ENCODE measurements around the gene MRC2.
A peak's percentile ranks its signal among the peaks of the same experiment; 100 is the strongest.

MRC2 gene

DNA sequence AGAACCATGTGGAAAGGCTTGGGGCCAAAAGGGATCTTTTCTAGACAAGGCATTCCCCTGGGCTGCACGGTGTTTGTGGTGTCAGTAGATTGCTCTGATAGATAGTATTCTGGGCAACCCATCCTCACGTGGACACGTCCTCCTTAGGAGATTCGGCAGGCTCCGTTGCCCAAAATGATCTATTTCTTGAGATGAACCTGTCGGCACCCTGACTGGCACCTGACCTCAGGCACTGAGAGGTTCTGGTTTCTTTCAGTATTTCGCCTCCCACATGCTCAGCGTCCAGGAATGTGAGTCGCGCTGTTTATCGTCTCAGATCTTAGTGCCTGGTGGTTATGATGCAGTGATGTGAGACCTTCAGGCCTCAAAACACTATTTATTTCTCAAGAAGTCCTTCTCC, 91.0 kb downstream of the MRC2 start:
- Histone ChIP-seq H3K4me1 (ENCODE audit: insufficient read depth, low read length, poor library complexity, severe bottlenecking) (no peaks in the 10 kb centered on the region), H3K9me2 (replicated peaks; ENCODE audit: low read depth, low read length) (no peaks in the 10 kb centered on the region), H4K20me1 (ENCODE audit: insufficient read depth, low read length, poor library complexity, severe bottlenecking) (no peaks in the 10 kb centered on the region), H3K27me3 (ENCODE audit: insufficient read depth, low read length, poor library complexity, severe bottlenecking) (no peaks in the 10 kb centered on the region), H3K4me2 (ENCODE audit: low read depth, low read length, poor library complexity, severe bottlenecking) (no peak overlapping the region), H2AFZ (ENCODE audit: low read length) (no peak overlapping the region), H3K79me2 (ENCODE audit: insufficient read depth, low read length) (no peaks in the 10 kb centered on the region), H3K4me3 (ENCODE audit: low read length, poor library complexity, severe bottlenecking) (no peak overlapping the region), H3K9me3 (ENCODE audit: insufficient read depth, low read depth, low read length) (no peaks in the 10 kb centered on the region), H3F3A (ENCODE audit: low read depth) (no peaks in the 10 kb centered on the region), H3K36me3 (ENCODE audit: insufficient read depth, low read length) (no peaks in the 10 kb centered on the region), H3K9ac (ENCODE audit: low read depth, low read length, poor library complexity, severe bottlenecking) (no peak overlapping the region)
- no peak for TF ChIP-seq EZH2phosphoT487 (IDR thresholded peaks at IDR 0.05; ENCODE audit: borderline replicate concordance)
- TF ChIP-seq, protein P1, sequence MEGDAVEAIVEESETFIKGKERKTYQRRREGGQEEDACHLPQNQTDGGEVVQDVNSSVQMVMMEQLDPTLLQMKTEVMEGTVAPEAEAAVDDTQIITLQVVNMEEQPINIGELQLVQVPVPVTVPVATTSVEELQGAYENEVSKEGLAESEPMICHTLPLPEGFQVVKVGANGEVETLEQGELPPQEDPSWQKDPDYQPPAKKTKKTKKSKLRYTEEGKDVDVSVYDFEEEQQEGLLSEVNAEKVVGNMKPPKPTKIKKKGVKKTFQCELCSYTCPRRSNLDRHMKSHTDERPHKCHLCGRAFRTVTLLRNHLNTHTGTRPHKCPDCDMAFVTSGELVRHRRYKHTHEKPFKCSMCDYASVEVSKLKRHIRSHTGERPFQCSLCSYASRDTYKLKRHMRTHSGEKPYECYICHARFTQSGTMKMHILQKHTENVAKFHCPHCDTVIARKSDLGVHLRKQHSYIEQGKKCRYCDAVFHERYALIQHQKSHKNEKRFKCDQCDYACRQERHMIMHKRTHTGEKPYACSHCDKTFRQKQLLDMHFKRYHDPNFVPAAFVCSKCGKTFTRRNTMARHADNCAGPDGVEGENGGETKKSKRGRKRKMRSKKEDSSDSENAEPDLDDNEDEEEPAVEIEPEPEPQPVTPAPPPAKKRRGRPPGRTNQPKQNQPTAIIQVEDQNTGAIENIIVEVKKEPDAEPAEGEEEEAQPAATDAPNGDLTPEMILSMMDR (conservative IDR thresholded peaks at IDR 0.05; ENCODE audit: low read length), result no peak

DNA sequence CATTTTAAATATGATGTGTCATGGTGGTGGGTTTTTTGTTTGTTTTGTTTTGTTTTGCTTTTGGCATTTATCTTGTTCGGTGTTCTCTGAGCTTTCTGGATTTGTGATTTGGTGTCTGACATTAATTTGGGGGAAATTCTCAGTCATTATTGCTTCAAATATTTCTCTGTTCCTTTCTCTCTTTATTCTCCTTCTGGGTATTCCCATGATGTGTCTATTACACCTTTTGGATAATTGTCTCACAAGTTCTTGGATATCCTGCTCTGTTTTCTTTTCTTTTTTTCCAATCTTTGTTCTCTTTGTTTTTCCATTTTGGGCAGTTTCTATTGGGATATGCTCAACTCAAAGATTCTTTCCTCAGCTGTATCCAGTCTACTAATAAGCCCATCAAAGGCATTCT, 92.1 kb downstream of the MRC2 start:
- H3F3A ChIP-seq (ENCODE audit: low read depth), result no peaks in the 10 kb centered on the region
- no peak overlapping the region for H3K4me2 ChIP-seq (ENCODE audit: low read depth, low read length, poor library complexity, severe bottlenecking)
- H3K9me2 ChIP-seq (replicated peaks; ENCODE audit: low read depth, low read length), result no peaks in the 10 kb centered on the region
- H3K9me3 ChIP-seq (ENCODE audit: insufficient read depth, low read depth, low read length), result no peaks in the 10 kb centered on the region
- no peak overlapping the region for H2AFZ ChIP-seq (ENCODE audit: low read length)
- TF ChIP-seq, protein P1 (conservative IDR thresholded peaks at IDR 0.05; ENCODE audit: low read length), result no peak
- no peak for TF ChIP-seq EZH2phosphoT487 (IDR thresholded peaks at IDR 0.05; ENCODE audit: borderline replicate concordance)
- no peak overlapping the region for H3K9ac ChIP-seq (ENCODE audit: low read depth, low read length, poor library complexity, severe bottlenecking)
- no peaks in the 10 kb centered on the region for H3K27me3 ChIP-seq (ENCODE audit: insufficient read depth, low read length, poor library complexity, severe bottlenecking)
- H3K36me3 ChIP-seq (ENCODE audit: insufficient read depth, low read length), result no peaks in the 10 kb centered on the region
- H3K4me1 ChIP-seq (ENCODE audit: insufficient read depth, low read length, poor library complexity, severe bottlenecking), result peaks cover 5% of the 10 kb centered on the region
- H3K4me3 ChIP-seq (ENCODE audit: low read length, poor library complexity, severe bottlenecking), result no peak overlapping the region
- H3K79me2 ChIP-seq (ENCODE audit: insufficient read depth, low read length), result no peaks in the 10 kb centered on the region
- H4K20me1 ChIP-seq (ENCODE audit: insufficient read depth, low read length, poor library complexity, severe bottlenecking), result no peaks in the 10 kb centered on the region

DNA sequence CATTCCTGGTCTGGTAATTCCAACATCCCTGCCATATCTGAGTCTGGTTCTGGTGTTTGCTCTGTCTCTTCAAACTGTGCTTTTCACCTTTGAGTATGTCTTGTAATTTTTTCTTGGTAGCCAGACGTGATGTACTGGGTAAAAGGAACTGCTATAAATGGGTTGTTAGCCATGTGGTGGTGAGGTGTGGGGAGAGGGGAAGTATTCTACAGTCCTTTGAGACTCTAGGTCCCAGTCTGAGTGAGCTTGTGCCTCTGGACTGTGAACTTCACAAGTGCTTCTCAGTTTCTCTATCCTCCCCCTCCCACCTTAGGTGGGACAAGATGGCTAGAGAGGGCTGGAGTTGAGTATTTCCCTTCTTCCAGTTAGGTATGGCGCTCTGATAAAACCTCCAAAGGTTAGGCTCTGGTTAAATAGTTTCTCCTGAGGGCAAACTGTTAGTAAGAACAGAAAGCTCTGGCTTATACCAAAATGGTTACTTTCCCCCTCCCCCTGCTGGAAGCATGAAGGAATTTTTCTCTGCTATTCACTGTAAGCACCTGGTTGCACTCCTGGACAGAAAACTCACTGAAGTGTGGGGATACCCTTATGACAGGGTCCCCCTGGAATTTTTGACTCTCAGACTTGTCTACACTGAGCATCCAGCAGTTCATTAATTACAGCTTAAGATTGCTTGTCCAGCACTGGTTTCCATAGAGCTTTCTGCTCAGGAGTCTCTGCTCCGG, 92.8 kb downstream of the MRC2 start:
- no peaks in the 10 kb centered on the region for H3K9me2 ChIP-seq (replicated peaks; ENCODE audit: low read depth, low read length)
- H3F3A ChIP-seq (ENCODE audit: low read depth), result no peaks in the 10 kb centered on the region
- H3K36me3 ChIP-seq (ENCODE audit: insufficient read depth, low read length), result no peaks in the 10 kb centered on the region
- no peak overlapping the region for H3K9ac ChIP-seq (ENCODE audit: low read depth, low read length, poor library complexity, severe bottlenecking)
- H3K4me1 ChIP-seq (ENCODE audit: insufficient read depth, low read length, poor library complexity, severe bottlenecking), result peaks cover 12% of the 10 kb centered on the region
- no peaks in the 10 kb centered on the region for H4K20me1 ChIP-seq (ENCODE audit: insufficient read depth, low read length, poor library complexity, severe bottlenecking)
- no peak overlapping the region for H3K4me2 ChIP-seq (ENCODE audit: low read depth, low read length, poor library complexity, severe bottlenecking)
- TF ChIP-seq EZH2phosphoT487 (IDR thresholded peaks at IDR 0.05; ENCODE audit: borderline replicate concordance), result no peak
- TF ChIP-seq, protein P1 (conservative IDR thresholded peaks at IDR 0.05; ENCODE audit: low read length), result peak; percentile 52
- H2AFZ ChIP-seq (ENCODE audit: low read length), result no peak overlapping the region
- H3K9me3 ChIP-seq (ENCODE audit: insufficient read depth, low read depth, low read length), result no peaks in the 10 kb centered on the region
- H3K27me3 ChIP-seq (ENCODE audit: insufficient read depth, low read length, poor library complexity, severe bottlenecking), result no peaks in the 10 kb centered on the region
- no peaks in the 10 kb centered on the region for H3K79me2 ChIP-seq (ENCODE audit: insufficient read depth, low read length)
- no peak overlapping the region for H3K4me3 ChIP-seq (ENCODE audit: low read length, poor library complexity, severe bottlenecking)

All from Loucy (cell line).